ELR (cell line): Measurements from ENCODE around the gene ASF1B.
A peak's percentile ranks its signal among the peaks of the same experiment; 100 is the strongest.

Experiments used
- DNase-seq: peaks from one replicate; pipeline ENCODE4 v3.0.0-alpha.2; 2015; ENCODE audit warnings: low read depth

Gene ASF1B

GRCh38 chr19:14135985-14136508 lies 342 bp downstream of the ASF1B start:
- DNase-seq: no peak

GRCh38 chr19:14135355-14135754 lies 1.0 kb downstream of the ASF1B start:
- no peak for DNase-seq

- DNase-seq: no peak
Observed at GRCh38 chr19:14127929-14128509, 8.4 kb downstream of the ASF1B start.

GRCh38 chr19:14127176-14127575 lies 9.2 kb downstream of the ASF1B start:
- no peak for DNase-seq

- no peak for DNase-seq
Observed at GRCh38 chr19:14122924-14123323, 13.5 kb downstream of the ASF1B start.

GRCh38 chr19:14120497-14120780 lies 15.9 kb downstream of the ASF1B start:
- no peak for DNase-seq

- DNase-seq: no peak
Observed at GRCh38 chr19:14119644-14120496, 16.5 kb downstream of the ASF1B start.

GRCh38 chr19:14119146-14119545 lies 17.2 kb downstream of the ASF1B start:
- DNase-seq: no peak

- peak; percentile 49 for DNase-seq
Observed at GRCh38 chr19:14118165-14119051, 18.0 kb downstream of the ASF1B start.

GRCh38 chr19:14117668-14118164 lies 18.7 kb downstream of the ASF1B start, which contains the start of gene PRKACA:
Gene PRKACA, minus strand, starts transcription at chr19:14117762. Its CDS starts 215 bp downstream, at chr19:14117547.
- DNase-seq: peak; percentile 99

- DNase-seq: no peak
Observed at GRCh38 chr19:14116918-14117578, 19.3 kb downstream of the ASF1B start.

GRCh38 chr19:14116525-14116917 lies 19.9 kb downstream of the ASF1B start:
- DNase-seq: no peak

GRCh38 chr19:14115756-14116155 lies 20.6 kb downstream of the ASF1B start:
- DNase-seq: no peak

- peak; percentile 39 for DNase-seq
Observed at GRCh38 chr19:14114854-14115253, 21.5 kb downstream of the ASF1B start.

- DNase-seq: no peak
Observed at GRCh38 chr19:14114439-14114838, 21.9 kb downstream of the ASF1B start.

GRCh38 chr19:14113762-14114414 lies 22.5 kb downstream of the ASF1B start:
- DNase-seq: no peak

GRCh38 chr19:14112809-14113385 lies 23.5 kb downstream of the ASF1B start:
- DNase-seq: no peak

- no peak for DNase-seq
Observed at GRCh38 chr19:14112051-14112808, 24.2 kb downstream of the ASF1B start.

- no peak for DNase-seq
Observed at GRCh38 chr19:14111486-14111885, 24.9 kb downstream of the ASF1B start.

GRCh38 chr19:14110650-14111049 lies 25.7 kb downstream of the ASF1B start:
- no peak for DNase-seq
